Memory B cell (primary cell): Measurements from ENCODE around the gene DDX51.

Experiments used
- ATAC-seq: fragments of 150-1000 bp; cut with Tn5 transposase; 2 replicates; pipeline ENCODE4 v1.10.0; 2021; ENCODE audit warnings: low read depth, mild to moderate bottlenecking, moderate library complexity
- DNase-seq, 2 donors: peaks; one replicate each; pipeline ENCODE4 v3.0.0; 2022; ENCODE audit warnings: low spot score in 2 of 2
- H3K27ac Mint-ChIP-seq: one replicate; pipeline ENCODE4 v1.8.0; 2022; ENCODE audit warnings: mild to moderate bottlenecking, moderate library complexity, mixed read lengths
- H3K27me3 Mint-ChIP-seq: one replicate; pipeline ENCODE4 v1.8.0; 2022; ENCODE audit warnings: mixed read lengths
- H3K36me3 Mint-ChIP-seq: one replicate; pipeline ENCODE4 v1.8.0; 2022; ENCODE audit warnings: mild to moderate bottlenecking, mixed read lengths
- H3K4me1 Mint-ChIP-seq: one replicate; pipeline ENCODE4 v1.8.0; 2022; ENCODE audit warnings: mixed read lengths
- H3K4me3 Mint-ChIP-seq: one replicate; pipeline ENCODE4 v1.8.0; 2022; ENCODE audit warnings: mild to moderate bottlenecking, moderate library complexity, mixed read lengths
- H3K9me3 Mint-ChIP-seq: one replicate; pipeline ENCODE4 v1.8.0; 2022; ENCODE audit warnings: mixed read lengths

Gene DDX51

DNA sequence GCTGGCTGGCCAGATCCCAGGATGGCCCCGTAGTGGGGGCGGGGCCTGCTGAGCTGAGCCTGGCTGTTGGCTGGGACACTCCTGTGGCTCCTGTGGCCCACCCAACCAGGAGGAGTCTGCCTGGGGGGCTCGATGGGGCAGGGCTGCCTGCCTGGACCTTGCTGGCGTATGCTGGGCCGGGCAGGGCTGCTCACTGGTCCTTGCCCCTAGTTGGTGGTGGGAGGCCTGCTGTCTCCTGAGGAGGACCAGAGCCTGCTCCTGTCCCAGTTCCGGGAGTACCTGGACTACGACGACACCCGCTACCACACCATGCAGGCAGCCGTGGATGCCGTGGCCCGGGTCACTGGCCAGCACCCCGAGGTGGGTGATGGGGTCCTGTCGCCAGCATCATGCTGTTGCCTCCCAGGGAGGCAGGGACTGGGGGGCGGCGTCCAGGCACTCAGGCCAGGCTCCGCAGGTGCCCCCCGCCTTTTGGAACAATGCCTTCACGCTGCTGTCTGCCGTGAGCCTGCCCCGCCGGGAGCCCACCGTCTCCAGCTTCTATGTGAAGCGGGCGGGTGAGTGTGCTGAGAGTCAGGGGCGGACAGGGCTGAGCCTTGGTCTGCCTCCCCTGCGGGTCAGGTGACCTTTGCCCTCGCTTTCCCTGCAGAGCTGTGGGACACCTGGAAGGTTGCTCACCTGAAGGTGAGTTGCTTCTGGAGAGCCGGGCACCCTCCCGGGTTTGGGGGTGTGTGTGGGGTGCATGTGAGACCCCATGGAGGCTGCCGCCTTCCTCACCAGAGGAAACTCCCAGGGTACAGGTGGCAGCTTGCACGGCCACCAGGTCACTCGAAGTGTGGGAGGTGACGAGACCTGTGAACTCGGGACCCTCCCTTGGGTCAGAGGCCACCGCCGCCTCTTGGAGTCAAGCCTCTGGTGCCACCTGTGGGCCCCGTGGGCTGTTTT lies 3.6 kb upstream of the DDX51 start:
- peaks cover 5% of the 10 kb centered on the region for H3K36me3 Mint-ChIP-seq
- DNase-seq (no peak), ATAC-seq (no peak)
- no peaks in the 10 kb centered on the region for H3K9me3 Mint-ChIP-seq
- H3K4me3 Mint-ChIP-seq = no peak overlapping the region
- no peak overlapping the region for H3K27ac Mint-ChIP-seq
- peaks cover 22% of the 10 kb centered on the region for H3K4me1 Mint-ChIP-seq
- no peaks in the 10 kb centered on the region for H3K27me3 Mint-ChIP-seq

DNA sequence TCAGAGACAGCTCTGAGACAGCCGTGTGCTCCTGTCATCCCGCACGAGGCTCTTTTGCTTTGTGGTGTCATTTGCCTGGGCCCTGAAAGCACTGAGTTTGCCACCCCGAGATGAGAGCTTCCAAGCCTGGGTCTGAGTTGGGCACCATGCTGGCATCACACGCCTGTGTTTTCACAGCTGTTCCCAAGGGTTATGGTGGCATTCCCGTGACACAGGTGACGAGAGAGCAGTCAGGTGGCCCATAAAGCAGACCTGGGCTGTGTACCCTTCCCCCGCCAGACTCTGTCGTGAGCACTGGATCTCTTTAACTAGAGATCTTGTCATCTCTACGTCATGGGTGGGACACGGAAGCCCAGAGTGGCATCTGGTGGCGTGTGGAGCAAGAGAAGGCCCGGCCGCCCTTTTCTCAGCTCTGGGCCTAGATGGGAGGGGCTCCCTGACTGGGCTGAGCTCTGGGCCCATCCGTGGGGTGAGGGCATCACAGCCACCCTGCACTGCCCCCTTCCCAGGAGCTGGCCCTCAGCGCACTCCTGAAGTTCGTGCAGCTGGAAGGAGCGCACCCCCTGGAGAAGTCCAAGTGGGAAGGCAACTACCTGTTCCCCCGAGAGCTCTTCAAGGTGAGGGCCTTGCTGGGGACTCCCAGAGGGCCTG lies 2.8 kb upstream of the DDX51 start:
- Mint-ChIP-seq H3K4me3 (no peak overlapping the region), H3K27ac (peak overlapping the region; percentile 50), H3K4me1 (peaks cover 22% of the 10 kb centered on the region), H3K9me3 (no peaks in the 10 kb centered on the region), H3K36me3 (peaks cover 5% of the 10 kb centered on the region), H3K27me3 (no peaks in the 10 kb centered on the region)
- ATAC-seq (no peak), DNase-seq (no peak)

- ATAC-seq = no peak
- Mint-ChIP-seq H3K4me1 (peaks cover 22% of the 10 kb centered on the region), H3K27ac (peak overlapping the region; percentile 50), H3K4me3 (peak overlapping the region; percentile 94), H3K36me3 (peaks cover 5% of the 10 kb centered on the region), H3K27me3 (no peaks in the 10 kb centered on the region), H3K9me3 (no peaks in the 10 kb centered on the region)
- no peak for DNase-seq
These were observed 2.0 kb upstream of the DDX51 start for GRCh38 chr12:132146098-132146497.

GRCh38 chr12:132145334-132145733 lies 1.2 kb upstream of the DDX51 start:
- Mint-ChIP-seq H3K4me1 (peaks cover 22% of the 10 kb centered on the region), H3K27ac (peak overlapping the region; percentile 98), H3K4me3 (peak overlapping the region; percentile 94), H3K9me3 (no peaks in the 10 kb centered on the region), H3K27me3 (no peaks in the 10 kb centered on the region), H3K36me3 (peaks cover 3% of the 10 kb centered on the region)
- no peak for DNase-seq
- ATAC-seq = no peak

- H3K4me3 Mint-ChIP-seq = peak overlapping the region; percentile 94
- peaks cover 22% of the 10 kb centered on the region for H3K4me1 Mint-ChIP-seq
- no peaks in the 10 kb centered on the region for H3K9me3 Mint-ChIP-seq
- H3K27ac Mint-ChIP-seq = peak overlapping the region; percentile 98
- DNase-seq = no peak
- H3K36me3 Mint-ChIP-seq = peaks cover 6% of the 10 kb centered on the region
- H3K27me3 Mint-ChIP-seq = no peaks in the 10 kb centered on the region
- ATAC-seq = peak; percentile 4
These were observed 670 bp upstream of the DDX51 start for GRCh38 chr12:132144810-132145168.

GRCh38 chr12:132143336-132144071 lies 615 bp downstream of the DDX51 start:
- H3K36me3 Mint-ChIP-seq = peaks cover 9% of the 10 kb centered on the region
- peak overlapping the region; percentile 98 for H3K27ac Mint-ChIP-seq

DNA sequence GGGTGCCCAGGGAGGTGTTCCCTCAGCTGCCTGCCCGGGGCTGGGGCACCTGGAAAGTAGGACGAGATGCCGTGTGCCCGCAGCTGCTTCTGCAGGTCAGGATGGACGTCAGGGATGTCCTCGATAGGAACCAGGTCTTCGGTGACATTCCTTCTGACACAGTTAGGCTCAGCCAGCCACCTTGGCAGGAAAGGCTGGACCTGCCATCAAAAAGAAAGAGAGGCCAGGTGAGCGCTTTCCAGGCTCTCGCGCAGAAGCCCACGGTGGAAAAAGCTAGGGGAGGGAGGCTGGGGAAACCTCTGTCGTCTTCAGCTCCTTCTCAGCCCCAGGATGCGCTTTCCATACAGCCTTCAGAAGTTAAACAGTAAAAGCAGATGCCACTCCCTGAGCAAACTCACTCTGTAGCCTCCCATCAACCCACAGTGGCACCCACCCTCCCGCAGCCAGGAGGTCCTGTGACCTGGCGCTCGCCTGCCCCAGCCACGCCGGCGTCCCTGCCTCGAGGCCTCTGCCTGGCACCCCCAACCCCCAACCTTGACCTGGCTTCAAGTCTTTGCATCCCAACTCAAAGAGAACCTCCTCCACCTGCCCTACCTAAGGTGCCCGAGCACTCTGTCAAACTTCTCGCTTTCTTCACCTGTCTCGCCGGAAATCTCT lies 1.3 kb downstream of the DDX51 start:
- no peaks in the 10 kb centered on the region for H3K9me3 Mint-ChIP-seq
- peaks cover 22% of the 10 kb centered on the region for H3K4me1 Mint-ChIP-seq
- no peak for DNase-seq
- H3K27me3 Mint-ChIP-seq = no peaks in the 10 kb centered on the region
- ATAC-seq = no peak
- H3K36me3 Mint-ChIP-seq = peaks cover 12% of the 10 kb centered on the region
- peak overlapping the region; percentile 63 for H3K27ac Mint-ChIP-seq
- H3K4me3 Mint-ChIP-seq = peak overlapping the region; percentile 70

More at GRCh38 chr12:132143336-132144071, 615 bp downstream of the DDX51 start:
- no peak for DNase-seq
- peak; percentile 26 for ATAC-seq
- peaks cover 22% of the 10 kb centered on the region for H3K4me1 Mint-ChIP-seq
- H3K4me3 Mint-ChIP-seq = peak overlapping the region; percentile 70
- no peaks in the 10 kb centered on the region for H3K27me3 Mint-ChIP-seq
- H3K9me3 Mint-ChIP-seq = no peaks in the 10 kb centered on the region

DNA sequence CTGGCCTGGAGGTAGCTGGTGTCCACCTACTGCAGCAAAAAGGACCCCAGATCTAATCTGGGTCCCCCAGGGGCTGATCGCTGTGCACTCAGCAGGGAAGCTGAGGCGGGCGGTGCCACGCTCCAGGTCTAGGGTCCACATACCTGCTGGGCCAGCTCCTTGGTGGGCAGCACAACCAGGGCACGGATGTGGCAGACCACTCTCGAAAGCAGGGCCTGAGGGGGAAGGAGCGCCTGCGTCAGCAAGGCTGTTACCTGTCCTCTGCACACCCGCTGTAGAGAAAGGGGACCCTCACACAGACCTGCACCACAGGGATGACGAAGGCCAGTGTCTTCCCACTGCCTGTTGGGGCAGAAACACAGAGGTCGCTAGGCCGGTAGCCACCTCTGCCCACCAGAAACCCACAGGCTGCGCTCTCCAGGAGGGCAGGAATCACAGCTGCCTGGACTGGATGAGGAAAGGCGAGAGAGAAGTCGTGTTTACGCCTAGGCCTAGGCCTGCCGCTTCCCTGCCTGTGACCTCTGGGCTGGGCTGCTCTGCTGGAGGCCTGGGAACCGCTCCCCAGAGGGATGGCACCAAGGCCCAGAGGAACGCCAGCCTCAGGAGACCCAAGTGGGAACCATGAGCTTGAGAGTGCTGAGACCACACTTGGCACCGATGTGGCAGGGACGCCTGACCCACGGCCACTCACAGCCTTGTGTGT lies 2.0 kb downstream of the DDX51 start:
- Mint-ChIP-seq H3K4me3 (peak overlapping the region; percentile 70), H3K27ac (no peak overlapping the region), H3K36me3 (peaks cover 15% of the 10 kb centered on the region), H3K27me3 (no peaks in the 10 kb centered on the region), H3K4me1 (peaks cover 22% of the 10 kb centered on the region), H3K9me3 (no peaks in the 10 kb centered on the region)
- DNase-seq (no peak), ATAC-seq (no peak)

GRCh38 chr12:132140918-132141841 lies 2.9 kb downstream of the DDX51 start:
- Mint-ChIP-seq H3K4me1 (peaks cover 21% of the 10 kb centered on the region), H3K27me3 (no peaks in the 10 kb centered on the region), H3K36me3 (peaks cover 15% of the 10 kb centered on the region)

DNA sequence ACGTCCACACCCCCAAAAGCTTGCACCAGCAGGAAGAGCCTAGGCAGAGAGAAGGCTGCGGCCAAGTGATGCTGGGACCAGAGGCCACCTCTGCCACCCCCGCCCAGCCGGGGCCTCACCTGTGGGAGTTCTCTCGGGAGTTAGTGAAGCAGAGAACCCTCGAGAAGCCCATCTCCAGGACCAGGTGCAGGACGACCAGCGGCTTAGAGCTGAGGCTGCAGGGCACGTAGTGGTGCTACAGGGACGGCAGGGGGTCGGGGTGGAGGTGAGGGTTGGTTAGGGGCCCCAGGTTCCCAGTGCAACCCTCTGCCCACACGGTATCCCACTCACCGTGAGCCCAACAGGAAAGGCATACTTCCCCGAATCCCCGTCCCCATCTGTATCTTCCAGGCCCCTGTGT lies 3.6 kb downstream of the DDX51 start:
- Mint-ChIP-seq H3K27ac (no peak overlapping the region), H3K4me1 (peaks cover 16% of the 10 kb centered on the region), H3K27me3 (no peaks in the 10 kb centered on the region), H3K4me3 (no peak overlapping the region), H3K36me3 (peaks cover 15% of the 10 kb centered on the region), H3K9me3 (no peaks in the 10 kb centered on the region)
- no peak for DNase-seq
- no peak for ATAC-seq

More at GRCh38 chr12:132140918-132141841, 2.9 kb downstream of the DDX51 start:
- H3K9me3 Mint-ChIP-seq = no peaks in the 10 kb centered on the region
- H3K4me3 Mint-ChIP-seq = no peak overlapping the region
- no peak for ATAC-seq
- no peak for DNase-seq
- H3K27ac Mint-ChIP-seq = no peak overlapping the region

- Mint-ChIP-seq H3K9me3 (no peaks in the 10 kb centered on the region), H3K27ac (no peak overlapping the region), H3K27me3 (no peaks in the 10 kb centered on the region), H3K36me3 (peaks cover 15% of the 10 kb centered on the region), H3K4me1 (peaks cover 10% of the 10 kb centered on the region), H3K4me3 (no peak overlapping the region)
- DNase-seq (no peak), ATAC-seq (no peak)
These were observed 4.2 kb downstream of the DDX51 start for GRCh38 chr12:132139912-132140311.
